ENCODE measurements around the gene ATP12A.

DNA sequence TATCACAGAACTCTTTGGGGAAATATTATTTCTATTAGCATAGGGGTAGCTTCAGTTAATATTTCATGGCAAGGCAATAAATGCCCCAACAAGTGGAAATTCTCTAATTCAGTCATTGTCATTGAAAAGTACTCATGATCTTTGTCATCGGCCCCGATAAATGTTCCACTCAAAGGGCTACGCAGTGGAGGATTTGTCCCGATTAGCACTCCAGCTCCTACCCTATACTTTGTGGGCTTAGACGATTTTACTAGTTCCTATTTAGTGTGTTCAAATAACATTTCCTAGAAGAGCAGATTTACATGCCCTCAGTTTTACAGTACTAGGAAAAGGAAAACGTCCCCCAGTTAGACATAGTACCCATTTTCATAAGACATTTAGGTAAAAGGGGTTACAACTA is 38.0 kb upstream of the ATP12A start:
- no peak for TF ChIP-seq CTCF (conservative IDR thresholded peaks at IDR 0.05; ENCODE audit: low read length)
- TF ChIP-seq EZH2phosphoT487 (IDR thresholded peaks at IDR 0.05; ENCODE audit: borderline replicate concordance), result no peak
